GM08714 (cell line): ENCODE results near the gene ALX4.

Source experiments
- H3K4me3 ChIP-seq: fragments of 200-500 bp; sonication (Bioruptor generic); 2 replicates; pipeline ENCODE4 v1.5.1; 2014; ENCODE audit warnings: mild to moderate bottlenecking, low read length, inconsistent platforms
- ZNF274 ChIP-seq: IDR thresholded peaks from 2 replicates; pipeline ENCODE4 v1.6.1; 2012; ENCODE audit warnings: mild to moderate bottlenecking, low read depth, low read length

The ALX4 gene

DNA sequence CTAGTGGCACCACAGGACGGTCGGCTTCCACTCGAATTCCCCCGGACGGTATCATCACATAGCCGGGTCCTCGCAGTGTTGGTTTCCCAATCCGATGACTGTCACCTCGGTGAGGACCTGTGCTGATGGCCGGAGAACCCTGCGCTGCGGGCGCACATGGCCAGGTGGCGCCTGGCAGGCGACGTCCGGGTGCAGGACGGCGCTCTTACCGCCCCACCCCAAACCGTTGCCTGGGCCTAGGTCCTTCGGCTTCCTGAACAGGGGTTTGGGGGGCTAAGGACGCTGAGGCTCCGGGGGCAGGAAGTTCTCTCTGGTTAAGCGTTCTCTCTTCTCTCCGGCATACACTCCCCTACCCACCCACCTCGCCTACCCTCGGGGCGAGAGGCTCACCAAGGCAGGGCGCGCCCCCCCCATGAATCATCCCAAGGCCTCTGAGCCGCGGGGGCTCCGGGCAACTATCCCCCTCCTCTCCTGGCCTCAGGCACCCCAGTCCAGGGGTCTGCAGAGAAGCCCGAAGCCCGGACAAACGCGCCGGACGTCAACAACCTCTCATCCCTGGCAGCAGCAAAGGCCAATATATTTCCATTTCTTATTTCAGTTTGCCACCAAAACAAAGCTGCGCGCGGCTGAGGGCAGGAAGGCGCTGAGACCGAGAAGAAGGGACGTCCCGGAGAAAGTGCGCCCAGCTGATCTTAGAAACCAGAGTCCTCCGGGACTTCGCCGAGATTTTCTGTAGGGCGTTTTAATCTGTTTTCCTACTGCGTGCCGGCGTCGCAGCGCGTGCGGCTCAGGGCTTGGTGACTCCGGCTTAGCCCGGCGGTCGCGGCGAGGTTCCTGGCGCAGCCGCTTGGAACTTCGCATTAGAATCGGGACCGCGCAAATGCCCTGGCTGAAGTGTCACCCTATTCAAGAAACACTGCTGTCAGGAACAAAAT is 5.6 kb downstream of the ALX4 start:
- no peak for TF ChIP-seq ZNF274
- no peak overlapping the region for H3K4me3 ChIP-seq

DNA sequence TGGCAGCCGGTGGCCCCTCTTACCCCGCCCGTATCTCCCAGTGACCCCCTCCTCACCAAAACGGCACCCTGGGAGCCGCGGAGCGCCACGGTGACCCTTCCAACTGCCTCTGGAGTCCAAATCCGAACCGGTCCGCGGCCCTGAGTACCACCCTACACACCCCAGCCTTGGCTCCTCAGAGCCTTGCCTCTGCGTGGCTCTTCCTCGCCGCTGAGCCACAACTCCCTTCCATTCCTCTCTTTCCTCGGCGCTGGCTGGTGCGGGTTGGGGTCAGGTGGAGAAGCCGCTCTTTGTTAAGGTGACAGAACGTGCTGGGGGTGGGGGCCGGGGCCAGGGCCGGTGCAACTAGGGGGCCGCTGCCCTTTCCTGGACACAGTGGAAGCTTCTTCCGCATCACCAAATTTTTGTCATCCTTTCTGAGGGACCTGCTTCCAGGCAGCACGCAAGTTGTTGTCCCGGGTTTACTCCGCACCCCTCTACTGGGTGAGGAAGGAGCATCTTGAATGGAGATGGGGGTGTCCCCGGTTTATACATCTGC is 6.5 kb downstream of the ALX4 start:
- TF ChIP-seq ZNF274, result no peak
- no peak overlapping the region for H3K4me3 ChIP-seq

DNA sequence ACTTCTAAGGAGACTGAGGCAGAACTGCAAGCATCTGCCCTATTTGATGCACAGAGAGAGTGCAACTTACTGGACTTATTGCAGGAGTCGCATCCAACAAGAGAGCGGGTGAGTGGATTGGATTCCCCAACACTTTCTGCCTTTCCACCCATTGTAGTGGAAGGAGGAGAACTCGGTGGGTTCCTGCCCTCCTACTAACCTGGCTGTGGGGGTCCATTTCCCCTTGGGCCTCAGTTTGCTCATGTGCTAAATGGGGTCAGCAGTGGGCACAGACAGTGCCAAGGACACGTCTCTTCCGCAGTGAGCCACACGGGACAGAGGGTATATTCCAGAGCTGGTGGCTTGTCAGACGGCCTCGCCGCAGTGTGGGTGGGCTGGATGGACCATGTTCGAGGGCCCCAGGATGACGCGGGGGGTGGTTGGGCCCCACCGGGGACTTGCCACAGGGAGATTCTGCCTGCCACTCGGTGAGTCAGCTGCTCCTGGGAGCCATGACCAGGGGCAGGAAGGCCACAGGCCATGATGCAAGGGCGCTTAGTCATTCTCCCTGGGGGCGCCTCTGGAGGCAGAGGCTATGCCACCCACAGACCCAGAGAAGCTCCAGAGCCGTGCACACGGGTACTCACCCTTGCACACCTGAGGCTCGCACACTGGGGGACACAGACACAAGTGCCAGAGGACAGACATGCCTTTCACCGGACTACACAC is 8.2 kb downstream of the ALX4 start:
- H3K4me3 ChIP-seq, result no peak overlapping the region
- no peak for TF ChIP-seq ZNF274

DNA sequence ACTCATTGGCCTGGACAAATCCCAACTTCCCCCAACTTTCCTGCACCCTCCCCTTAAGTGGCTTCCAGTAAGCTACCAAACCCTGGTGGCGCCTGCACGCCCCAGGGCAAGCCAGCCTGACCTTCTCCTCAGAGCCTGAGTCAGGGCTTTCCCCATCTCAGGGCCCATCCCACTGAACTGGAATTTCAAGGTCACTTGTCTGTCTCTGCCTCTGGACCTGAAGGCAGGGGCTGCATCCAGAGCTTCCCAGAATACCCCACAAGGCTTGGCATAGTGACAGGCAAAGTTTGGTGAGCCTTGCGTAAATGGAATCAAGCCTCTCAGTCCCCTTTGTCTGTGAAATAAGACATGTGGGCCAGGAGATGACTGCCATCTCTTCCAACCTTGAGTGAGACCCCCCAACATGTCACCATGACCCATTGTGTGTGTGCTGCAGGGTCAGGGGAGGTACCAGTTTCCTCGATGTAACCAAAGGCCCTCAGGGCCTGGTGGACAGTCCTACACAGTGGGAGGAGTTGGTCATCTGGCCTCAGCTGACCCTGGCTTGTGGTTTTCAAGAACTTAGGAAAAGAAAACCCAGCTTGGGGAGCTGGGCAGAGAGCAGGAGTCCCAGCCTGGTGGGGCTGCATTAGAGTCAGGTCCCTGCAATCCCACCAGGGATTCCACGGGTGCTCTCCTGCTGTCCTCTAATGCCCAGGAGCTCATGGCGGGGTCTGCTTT is 8.9 kb downstream of the ALX4 start:
- no peak overlapping the region for H3K4me3 ChIP-seq
- TF ChIP-seq ZNF274, result no peak

DNA sequence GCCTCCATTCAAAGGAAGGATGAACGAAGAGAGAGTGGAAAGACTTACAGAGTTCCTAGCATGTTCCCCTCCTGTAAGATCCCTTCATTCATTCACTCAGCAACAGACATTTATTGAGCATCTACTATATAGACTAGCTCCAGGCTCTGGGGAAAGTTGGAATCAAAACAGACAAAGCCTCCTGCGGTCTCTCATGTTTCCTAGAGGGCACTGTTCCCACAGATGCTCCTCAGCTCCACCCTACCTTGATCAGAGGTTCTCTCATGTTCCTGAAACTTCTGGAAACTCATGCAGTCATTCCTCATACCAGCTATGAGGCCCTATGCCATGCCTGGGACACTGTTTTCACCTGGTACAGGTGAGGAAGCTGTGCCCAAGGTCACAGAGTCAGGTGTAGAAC is 11.1 kb downstream of the ALX4 start:
- no peak overlapping the region for H3K4me3 ChIP-seq
- no peak for TF ChIP-seq ZNF274

DNA sequence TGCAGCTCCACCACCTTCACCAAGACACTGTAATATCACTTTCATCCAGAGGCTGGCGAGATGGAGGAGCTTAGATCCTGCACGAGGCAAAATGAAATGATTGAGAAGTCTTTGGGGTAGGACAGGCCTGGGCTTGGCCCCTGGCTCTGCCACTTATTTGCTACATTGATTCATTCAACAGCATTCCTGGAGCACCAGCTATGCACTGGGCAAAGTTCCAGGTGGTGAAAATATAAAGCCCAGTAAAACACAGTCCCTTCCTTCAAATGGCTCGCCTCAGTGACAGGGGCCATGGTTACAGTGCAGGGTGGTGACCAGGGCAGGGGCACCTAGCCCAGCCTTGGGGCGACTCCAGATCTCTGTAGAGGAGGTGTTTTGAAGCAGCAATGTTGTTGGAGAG is 19.7 kb downstream of the ALX4 start:
- no peak overlapping the region for H3K4me3 ChIP-seq
- no peak for TF ChIP-seq ZNF274

DNA sequence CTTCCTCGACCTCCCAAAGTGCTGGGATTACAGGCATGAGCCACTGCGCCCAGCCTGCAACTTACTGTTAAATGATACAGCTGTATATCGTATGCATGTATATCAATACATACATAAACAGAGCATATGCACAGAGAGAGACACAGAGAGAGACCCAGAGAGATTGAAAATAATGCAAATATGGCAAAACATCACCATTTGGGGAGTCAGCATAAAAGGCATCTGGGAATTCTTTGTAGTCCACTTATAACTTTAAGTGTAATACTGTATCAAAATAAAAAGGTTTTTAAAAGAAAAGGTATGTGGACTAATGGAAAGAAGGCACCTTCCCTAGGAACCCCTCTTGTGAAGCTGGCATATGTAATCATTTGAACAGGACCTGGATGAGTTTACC is 21.8 kb downstream of the ALX4 start:
- H3K4me3 ChIP-seq, result no peak overlapping the region
- no peak for TF ChIP-seq ZNF274

DNA sequence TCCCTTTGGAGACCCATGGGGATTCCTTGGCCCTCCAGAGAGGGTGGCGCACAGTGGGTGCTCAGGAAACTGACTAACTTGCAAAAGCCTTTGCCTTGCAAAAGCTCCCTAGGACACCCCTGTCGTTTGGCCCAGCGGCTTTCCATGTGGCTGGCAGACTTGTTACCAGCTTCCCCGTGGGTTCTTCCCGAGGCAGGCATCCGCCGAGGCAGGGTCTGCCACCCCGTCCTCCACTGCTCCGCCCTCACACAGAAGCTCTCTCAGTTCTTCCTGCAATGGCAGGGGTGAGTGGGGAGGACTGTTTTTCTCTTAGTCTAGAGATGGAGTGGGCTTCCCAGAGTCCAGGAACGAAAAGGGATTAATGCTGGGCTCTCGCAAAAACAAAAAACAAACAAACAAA is 23.0 kb downstream of the ALX4 start:
- TF ChIP-seq ZNF274, result no peak
- no peak overlapping the region for H3K4me3 ChIP-seq

DNA sequence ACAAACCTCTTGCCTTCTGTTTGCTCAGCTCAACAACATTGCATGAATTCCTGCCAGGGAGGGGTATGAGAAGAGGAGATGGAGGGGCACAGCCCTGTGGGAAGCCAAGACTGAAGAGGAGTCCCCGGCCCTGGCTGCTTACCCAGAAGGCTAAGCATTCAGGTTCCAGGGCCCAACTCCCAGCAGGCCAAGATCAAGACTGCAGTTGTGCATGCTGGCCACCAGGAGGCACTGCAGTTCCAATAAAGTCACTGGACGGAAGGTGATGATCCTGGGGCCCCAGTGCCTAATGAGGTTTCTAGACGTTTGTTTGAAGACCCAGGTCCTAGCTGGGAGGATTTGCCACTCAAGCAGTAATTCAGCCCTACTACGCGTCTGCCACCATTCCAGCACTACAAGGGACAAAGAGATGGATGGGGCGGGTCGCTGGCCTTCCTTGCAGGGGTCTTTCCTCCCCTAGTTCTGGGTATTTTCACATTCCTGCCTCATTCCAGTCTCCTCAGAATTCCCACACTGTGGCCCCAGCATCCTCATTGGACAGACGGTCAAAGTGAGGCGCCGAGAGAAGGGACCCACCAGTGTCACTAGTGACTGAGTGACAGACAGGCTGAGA is 23.6 kb downstream of the ALX4 start:
- no peak for TF ChIP-seq ZNF274
- H3K4me3 ChIP-seq, result no peak overlapping the region

DNA sequence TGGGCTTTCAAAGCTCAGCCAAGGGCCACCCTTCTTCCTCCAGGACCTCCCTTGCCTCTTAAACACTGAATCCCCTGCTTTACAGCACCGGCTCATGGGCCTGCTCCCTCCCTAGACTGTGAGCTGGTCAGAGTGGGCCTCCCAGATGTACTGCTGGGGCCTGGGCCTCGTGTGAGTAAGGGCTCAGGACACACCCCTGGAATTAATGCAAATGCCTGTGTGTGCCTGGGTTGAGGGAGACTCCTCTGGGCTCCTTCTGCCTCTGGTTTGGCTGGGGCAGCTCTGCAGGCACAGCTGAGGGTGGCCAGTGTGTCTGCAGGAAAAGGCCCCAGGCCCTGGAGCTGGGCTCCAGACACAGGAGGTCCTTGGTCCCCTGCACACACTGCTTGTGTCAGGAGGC is 24.2 kb downstream of the ALX4 start:
- no peak overlapping the region for H3K4me3 ChIP-seq
- no peak for TF ChIP-seq ZNF274

DNA sequence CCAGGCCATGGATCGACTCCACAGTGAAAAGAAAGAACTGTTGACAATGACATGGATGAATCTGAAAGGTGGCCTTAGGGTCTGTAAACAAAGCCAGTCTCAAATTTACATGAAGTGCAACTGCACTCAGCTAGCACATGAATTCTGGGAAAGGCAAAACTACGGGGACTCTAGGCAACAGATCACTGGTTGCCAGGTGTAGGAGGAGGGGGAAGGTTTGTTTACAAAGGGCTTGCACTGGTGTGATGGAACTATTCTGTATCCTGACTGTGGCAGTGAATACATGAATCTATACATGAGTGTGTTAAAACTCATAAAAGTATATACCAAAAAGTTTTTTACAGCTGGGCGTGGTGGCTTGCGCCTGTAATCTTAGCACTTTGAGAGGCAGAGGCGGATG is 27.3 kb downstream of the ALX4 start:
- TF ChIP-seq ZNF274, result no peak
- no peak overlapping the region for H3K4me3 ChIP-seq

DNA sequence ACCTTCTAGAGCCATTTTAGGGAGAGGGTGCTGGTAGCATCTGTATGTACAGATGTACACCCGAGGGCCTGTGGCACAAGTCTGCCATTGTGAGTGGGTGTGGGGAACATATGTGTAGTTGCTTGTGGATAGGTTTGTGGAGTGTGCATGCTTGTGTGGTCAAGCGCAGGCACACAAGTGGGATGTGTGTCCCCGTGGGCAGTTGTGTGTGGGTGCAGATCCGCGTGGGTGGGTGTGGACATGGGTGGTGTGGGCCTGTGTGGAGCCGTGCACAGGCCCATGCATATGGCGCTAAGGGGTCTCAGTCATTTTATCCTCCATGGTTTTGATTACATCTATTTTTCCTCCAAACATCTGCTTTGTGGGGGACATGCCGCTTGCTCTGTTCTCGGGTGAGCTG is 28.8 kb downstream of the ALX4 start:
- no peak for TF ChIP-seq ZNF274

DNA sequence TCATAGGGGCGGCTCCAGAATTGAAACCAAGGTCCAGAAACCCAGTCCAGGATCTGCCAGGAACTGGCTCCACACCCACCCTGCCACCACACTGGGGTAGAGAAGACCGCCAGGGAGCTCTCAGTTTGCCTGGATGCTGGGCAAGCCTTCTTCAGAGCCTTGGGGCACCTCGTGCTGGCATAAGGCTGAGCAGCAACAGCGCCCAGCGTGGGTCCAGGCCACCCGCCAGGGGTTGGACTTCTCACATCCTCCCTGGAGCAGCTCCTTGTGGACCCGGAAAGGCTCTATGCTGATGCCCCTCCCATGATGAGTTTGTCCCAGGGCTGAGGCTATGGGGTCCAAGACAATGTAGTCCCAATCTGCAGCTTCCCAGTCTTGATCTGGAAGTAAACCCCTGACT is 29.7 kb downstream of the ALX4 start:
- TF ChIP-seq ZNF274, result no peak
- H3K4me3 ChIP-seq, result no peak overlapping the region

More for the DNA sequence above, 28.8 kb downstream of the ALX4 start:
- no peak overlapping the region for H3K4me3 ChIP-seq

DNA sequence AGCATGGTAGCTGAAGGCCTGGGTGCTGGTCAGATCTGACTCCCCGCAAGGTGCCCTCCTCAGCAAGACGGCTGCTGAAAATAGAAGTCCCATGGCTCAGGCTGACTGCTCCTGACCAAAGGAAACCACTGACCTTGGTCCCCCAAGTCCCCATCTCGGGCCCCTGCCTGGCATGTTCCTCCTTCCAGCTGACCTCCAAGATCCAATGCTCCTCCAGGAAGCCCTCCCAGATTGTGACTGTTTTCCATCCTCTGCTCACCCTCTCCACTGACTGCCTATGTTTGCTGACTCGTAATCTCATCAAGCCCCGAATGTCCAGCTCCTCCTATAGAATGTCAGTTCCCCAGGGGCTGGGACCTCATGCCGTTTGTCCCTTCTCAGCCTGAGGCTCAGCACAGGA is 30.5 kb downstream of the ALX4 start:
- TF ChIP-seq ZNF274, result no peak
- H3K4me3 ChIP-seq, result no peak overlapping the region
